GM10248 (cell line): ENCODE results near the gene MTURN.

Experiments used
- CTCF ChIA-PET: fragments of 300-600 bp; sonication (Branson Sonifier 250); formaldehyde crosslinking; extraction: SDS; loops from one replicate; lab custom pipeline; 2021; ENCODE audit warnings: antibody characterized with exemption; lab: Yijun Ruan, JAX
- POLR2A ChIA-PET: fragments of 350-650 bp; sonication (Branson Sonifier 250); formaldehyde crosslinking; extraction: SDS; loops from one replicate; lab custom pipeline; 2020; ENCODE audit warnings: antibody characterized with exemption; lab: Yijun Ruan, JAX
- DNase-seq: peaks from one replicate; pipeline ENCODE4 v3.0.0; 2012; ENCODE audit errors: extremely low spot score
- TF ChIP-seq, protein P1 (sequence below): IDR thresholded peaks from 2 replicates; pipeline ENCODE4 v1.5.1; 2012; ENCODE audit warnings: mild to moderate bottlenecking, low read depth; ENCODE audit errors: extremely low read depth, missing control alignments, control extremely low read depth

Gene MTURN

DNA sequence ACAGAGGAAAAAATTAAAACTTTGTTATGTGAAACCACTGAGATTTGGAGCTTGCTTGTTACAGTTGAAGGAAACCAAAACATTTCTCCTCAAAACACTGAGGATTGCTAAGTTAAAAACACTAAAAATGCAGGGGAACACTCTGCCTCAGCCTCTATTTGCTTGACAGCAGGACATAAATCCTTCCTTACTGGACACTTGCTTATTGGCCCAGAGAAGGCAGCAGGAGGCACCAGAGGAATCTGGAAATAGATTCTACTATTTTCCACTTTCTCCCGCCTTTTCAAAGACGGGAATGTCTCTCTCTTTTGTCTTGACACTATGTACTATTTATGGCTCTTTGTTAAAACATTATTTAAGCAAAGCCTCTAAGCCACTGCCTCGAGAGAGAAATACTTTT, 67.9 kb downstream of the MTURN start:
- TF ChIP-seq, protein P1, sequence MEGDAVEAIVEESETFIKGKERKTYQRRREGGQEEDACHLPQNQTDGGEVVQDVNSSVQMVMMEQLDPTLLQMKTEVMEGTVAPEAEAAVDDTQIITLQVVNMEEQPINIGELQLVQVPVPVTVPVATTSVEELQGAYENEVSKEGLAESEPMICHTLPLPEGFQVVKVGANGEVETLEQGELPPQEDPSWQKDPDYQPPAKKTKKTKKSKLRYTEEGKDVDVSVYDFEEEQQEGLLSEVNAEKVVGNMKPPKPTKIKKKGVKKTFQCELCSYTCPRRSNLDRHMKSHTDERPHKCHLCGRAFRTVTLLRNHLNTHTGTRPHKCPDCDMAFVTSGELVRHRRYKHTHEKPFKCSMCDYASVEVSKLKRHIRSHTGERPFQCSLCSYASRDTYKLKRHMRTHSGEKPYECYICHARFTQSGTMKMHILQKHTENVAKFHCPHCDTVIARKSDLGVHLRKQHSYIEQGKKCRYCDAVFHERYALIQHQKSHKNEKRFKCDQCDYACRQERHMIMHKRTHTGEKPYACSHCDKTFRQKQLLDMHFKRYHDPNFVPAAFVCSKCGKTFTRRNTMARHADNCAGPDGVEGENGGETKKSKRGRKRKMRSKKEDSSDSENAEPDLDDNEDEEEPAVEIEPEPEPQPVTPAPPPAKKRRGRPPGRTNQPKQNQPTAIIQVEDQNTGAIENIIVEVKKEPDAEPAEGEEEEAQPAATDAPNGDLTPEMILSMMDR = no peak
- DNase-seq = no peak
- ChIA-PET CTCF (interaction anchor here (0.6 kb wide), 1 partner anchor 19 kb away, joined by 3 read pairs; no protein-coding TSS in a partner anchor), POLR2A (interaction anchor here (0.6 kb wide), 1 partner anchor 222 kb away, joined by 3 read pairs; no protein-coding TSS in a partner anchor)

DNA sequence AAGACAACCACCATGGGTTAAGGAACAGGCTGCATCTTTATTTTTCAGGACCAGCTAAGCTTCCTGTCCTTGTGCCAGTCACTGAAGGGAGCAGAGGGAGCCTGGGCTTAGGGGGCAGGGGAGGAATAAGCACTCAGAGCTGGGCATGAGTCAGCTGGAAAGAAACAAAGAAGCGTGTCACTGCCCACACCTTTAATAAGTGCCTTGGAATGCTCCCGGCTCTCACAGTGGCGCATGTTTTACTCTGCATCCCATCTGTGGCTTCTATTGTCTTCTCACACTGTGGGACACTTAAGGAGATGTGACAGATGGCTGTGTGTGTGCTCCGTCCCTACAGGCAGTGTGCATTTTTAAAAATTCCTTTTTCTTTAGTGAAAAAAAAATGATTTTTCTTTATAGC, 71.7 kb downstream of the MTURN start:
- TF ChIP-seq, protein P1 = no peak
- ChIA-PET CTCF (interaction anchor here (0.8 to 2.0 kb wide), 3 partner anchors 9 to 20 kb away, joined by 3 to 4 read pairs (median 3); no protein-coding TSS in a partner anchor), POLR2A (no interaction called here)
- DNase-seq = no peak

DNA sequence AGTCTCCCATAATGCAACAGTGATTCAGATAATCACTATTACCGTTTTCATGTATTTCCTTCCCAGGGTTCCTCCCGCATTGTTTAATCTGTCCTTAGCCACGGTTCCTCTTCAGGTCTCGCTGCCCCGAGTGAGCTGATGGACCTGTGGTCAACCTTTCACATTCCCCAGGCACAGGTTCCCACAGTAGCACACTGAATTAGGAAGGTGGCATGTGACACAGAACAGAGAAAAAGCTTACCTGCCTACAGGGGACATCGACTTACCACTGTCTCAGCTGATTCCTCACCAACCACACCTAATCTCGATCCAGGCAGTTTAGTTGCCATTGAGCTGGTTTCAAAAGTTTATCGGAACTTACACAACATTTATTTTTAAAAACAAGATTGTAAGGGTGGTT, 72.2 kb downstream of the MTURN start:
- CTCF ChIA-PET = interaction anchor here (0.7 to 2.0 kb wide), 4 partner anchors 9 to 42 kb away, joined by 3 to 4 read pairs (median 3); no protein-coding TSS in a partner anchor
- POLR2A ChIA-PET = no interaction called here
- DNase-seq = no peak
- TF ChIP-seq, protein P1 = no peak

DNA sequence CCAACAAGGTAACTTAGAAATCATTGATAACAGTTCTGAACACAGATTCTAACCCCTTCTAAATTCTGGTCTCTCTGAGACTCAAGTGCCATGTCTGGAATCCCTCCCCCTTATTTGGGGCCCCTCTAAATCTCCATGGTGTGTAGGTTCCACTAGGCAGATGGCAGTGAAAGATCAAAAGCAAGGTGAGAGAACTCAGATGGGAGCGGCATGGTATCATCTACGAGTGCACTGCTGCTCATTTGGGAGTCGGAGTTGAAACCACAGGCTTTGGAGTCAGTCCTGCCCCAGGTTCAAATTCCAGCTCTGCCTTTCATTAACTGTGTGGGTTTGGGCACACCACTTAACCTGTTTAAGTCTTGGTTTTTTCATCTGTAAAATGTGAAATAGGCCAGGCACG, 72.6 kb downstream of the MTURN start:
- POLR2A ChIA-PET = no interaction called here
- CTCF ChIA-PET = interaction anchor here (0.7 to 2.0 kb wide), 4 partner anchors 10 to 43 kb away, joined by 3 to 4 read pairs (median 3); no protein-coding TSS in a partner anchor
- no peak for DNase-seq
- TF ChIP-seq, protein P1 = no peak

DNA sequence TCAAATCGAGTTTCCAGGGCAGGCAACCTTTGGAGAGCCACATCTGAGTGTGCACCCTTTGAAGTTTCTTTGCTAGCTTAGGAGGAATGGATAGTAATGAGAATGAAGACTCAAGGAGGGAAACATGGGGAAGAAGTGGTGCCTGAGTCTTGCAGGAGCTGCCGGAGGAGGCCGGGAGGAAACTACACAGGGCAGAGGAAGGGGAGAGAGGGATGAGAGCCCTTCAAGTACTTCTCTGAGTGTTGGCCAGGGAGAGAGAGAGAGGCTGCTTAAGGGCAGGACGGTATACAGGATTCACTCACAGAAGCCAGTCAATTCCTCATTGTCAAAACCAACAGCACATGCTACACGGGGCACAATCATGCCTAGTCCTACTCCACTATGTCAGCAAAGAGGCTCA, 75.2 kb downstream of the MTURN start:
- DNase-seq = no peak
- ChIA-PET CTCF (interaction anchor here (1.6 kb wide), 2 partner anchors 13 to 18 kb away, joined by 3 read pairs; no protein-coding TSS in a partner anchor), POLR2A (no interaction called here)
- TF ChIP-seq, protein P1 = no peak
